ENCODE measurements around the gene ZNF782. TPM values are rescaled to one million over a fixed set of nuclear protein-coding genes. Genes with fewer than 3 reads are reported as not detected.

The ZNF782 gene
- total RNA-seq, 1 donor from 2014 or later, result 6.5 TPM

DNA sequence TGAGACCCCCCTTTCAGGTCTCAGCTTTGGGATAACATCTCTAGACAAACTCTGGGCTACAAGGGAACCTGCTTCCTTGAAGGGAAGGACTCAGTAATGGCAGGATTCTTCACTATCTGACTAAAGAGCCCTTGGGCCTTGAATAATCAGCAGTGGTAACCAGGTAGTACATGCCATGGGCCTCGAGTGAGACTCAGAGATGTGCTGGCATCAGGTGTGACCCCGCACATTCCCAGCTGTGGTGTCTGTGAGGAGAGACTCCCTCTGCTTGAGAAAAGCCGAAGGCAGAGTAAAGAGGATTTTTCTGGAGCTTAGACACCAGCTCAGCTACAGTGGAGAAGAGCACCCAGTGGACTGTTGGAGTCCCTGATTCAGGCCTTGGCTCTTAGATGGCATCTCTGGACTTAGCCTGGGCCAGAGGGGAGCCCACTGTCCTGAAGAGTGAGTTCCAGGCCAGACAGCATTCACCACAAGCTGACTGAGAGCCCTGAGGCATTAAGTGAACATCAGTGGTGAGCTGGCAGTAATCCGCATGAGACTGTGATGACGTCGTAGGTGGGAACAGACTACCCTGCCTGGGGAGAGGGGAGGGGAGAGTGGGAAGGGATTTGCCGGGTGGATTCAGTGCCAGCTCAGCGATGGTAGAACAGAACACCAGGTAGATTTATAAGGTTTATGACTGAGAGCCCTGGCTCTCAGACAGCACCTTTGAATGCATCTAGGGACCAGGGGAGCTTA is 5.3 kb upstream of the ZNF782 start:
- DNase-seq (ENCODE audit: low spot score), result no peak
- no peaks in the 10 kb centered on the region for H3K4me1 Mint-ChIP-seq (ENCODE audit: unreplicated experiment)
- TF ChIP-seq, protein P1, sequence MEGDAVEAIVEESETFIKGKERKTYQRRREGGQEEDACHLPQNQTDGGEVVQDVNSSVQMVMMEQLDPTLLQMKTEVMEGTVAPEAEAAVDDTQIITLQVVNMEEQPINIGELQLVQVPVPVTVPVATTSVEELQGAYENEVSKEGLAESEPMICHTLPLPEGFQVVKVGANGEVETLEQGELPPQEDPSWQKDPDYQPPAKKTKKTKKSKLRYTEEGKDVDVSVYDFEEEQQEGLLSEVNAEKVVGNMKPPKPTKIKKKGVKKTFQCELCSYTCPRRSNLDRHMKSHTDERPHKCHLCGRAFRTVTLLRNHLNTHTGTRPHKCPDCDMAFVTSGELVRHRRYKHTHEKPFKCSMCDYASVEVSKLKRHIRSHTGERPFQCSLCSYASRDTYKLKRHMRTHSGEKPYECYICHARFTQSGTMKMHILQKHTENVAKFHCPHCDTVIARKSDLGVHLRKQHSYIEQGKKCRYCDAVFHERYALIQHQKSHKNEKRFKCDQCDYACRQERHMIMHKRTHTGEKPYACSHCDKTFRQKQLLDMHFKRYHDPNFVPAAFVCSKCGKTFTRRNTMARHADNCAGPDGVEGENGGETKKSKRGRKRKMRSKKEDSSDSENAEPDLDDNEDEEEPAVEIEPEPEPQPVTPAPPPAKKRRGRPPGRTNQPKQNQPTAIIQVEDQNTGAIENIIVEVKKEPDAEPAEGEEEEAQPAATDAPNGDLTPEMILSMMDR (IDR thresholded peaks at IDR 0.05; ENCODE audit: unreplicated experiment), result no peak
- peaks cover 2% of the 10 kb centered on the region for H3K27me3 Mint-ChIP-seq (ENCODE audit: unreplicated experiment)
- H3K4me3 Mint-ChIP-seq (ENCODE audit: unreplicated experiment), result no peak overlapping the region
- H3K36me3 Mint-ChIP-seq (ENCODE audit: low read depth, unreplicated experiment), result no peaks in the 10 kb centered on the region
- no peak overlapping the region for H3K27ac Mint-ChIP-seq (ENCODE audit: unreplicated experiment)
- H3K9me3 Mint-ChIP-seq (ENCODE audit: unreplicated experiment), result no peaks in the 10 kb centered on the region

DNA sequence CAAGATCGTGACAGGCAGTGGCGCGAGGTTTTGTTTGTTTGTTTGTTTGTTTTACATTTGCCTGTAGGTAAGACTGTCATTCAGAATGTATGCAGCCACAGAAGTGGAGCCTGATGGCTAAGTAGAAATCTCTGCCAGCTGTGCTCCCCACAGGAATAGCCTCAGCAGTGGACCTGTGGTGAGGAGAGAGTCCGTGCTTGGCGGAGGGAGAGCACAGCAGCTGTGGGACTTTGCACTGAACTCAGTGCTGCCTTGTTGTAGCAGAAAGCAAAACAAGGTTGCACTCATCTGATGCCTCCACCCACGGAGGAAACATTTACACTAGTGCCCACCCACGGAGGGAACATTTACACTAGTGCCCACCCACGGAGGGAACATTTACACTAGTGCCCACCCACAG is 4.4 kb upstream of the ZNF782 start:
- no peak for DNase-seq (ENCODE audit: low spot score)
- Mint-ChIP-seq H3K36me3 (ENCODE audit: low read depth, unreplicated experiment) (no peaks in the 10 kb centered on the region), H3K27me3 (ENCODE audit: unreplicated experiment) (peaks cover 2% of the 10 kb centered on the region), H3K27ac (ENCODE audit: unreplicated experiment) (no peak overlapping the region), H3K9me3 (ENCODE audit: unreplicated experiment) (no peaks in the 10 kb centered on the region), H3K4me1 (ENCODE audit: unreplicated experiment) (peaks cover 2% of the 10 kb centered on the region), H3K4me3 (ENCODE audit: unreplicated experiment) (no peak overlapping the region)
- TF ChIP-seq, protein P1 (IDR thresholded peaks at IDR 0.05; ENCODE audit: unreplicated experiment), result no peak

DNA sequence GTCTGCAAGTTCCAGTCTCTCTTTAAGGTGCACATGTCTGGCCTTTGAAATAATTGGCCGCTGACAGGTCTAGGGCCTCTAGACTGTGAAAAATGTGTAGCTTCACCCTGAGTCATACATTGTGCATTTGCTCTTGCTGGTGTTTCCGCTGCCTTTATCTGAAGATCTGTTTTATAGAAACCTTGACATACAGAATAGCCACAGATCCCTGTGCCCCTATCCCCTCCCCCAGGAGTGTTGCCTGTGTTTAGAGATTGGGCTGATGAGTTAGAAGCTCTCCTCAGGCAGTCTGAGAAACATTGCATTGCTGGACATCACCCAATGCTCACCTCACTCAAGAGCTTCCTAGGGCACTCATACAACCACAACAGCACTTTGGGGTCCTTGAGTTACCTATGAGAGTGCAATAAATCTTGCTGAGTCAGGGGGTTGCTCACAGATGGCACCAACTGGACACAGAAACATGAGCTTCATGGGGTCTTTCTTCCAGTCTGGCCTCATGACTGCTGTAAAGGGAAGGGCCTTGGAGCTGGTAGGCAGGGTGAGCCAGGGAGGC is 3.8 kb upstream of the ZNF782 start:
- peaks cover 2% of the 10 kb centered on the region for H3K27me3 Mint-ChIP-seq (ENCODE audit: unreplicated experiment)
- no peak overlapping the region for H3K27ac Mint-ChIP-seq (ENCODE audit: unreplicated experiment)
- H3K4me1 Mint-ChIP-seq (ENCODE audit: unreplicated experiment), result peaks cover 6% of the 10 kb centered on the region
- no peaks in the 10 kb centered on the region for H3K36me3 Mint-ChIP-seq (ENCODE audit: low read depth, unreplicated experiment)
- DNase-seq (ENCODE audit: low spot score), result no peak
- TF ChIP-seq, protein P1 (IDR thresholded peaks at IDR 0.05; ENCODE audit: unreplicated experiment), result no peak
- H3K4me3 Mint-ChIP-seq (ENCODE audit: unreplicated experiment), result no peak overlapping the region
- H3K9me3 Mint-ChIP-seq (ENCODE audit: unreplicated experiment), result no peaks in the 10 kb centered on the region

DNA sequence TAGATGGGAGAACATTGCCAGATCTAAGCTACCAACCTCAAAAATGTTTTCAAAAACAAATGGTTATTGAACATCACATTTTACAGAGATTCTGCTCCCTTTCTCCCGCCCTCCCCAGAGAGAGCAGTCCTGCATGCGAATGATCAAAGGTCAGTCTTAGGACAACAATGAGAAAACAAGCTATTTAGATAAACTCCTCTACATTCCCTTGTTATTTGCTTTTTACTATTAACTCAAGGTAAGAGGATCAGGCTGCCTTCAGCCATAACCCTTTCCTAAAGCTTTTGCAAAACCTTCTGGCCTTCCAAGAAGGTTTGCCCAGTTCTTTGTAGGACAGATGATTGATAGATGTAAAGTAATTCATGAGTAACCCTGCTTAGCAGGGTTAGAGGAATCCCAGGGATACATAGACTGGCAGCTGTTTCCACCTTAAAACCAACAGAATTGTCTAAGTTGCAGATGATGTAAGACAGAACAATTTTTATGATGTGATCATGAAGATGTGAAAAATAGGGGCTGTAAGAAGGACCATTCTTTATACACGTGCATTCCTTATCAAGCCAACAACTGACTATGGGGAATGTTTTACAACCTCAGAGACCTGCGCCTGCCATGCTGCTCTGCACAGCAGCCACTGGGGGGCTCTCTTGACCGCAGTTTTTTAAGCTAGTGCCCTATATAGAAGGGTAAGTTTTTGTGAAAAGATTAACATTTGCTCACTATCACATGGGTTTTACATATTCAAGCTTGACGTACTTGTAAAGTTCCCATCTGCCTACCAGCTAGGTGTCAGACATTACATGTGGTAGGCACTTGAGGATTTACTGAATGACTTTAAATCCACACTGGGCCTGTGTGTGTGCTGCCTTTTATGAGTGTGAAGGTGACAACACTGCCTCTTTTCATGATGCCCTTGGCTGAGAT is 2.3 kb upstream of the ZNF782 start:
- no peak overlapping the region for H3K4me3 Mint-ChIP-seq (ENCODE audit: unreplicated experiment)
- TF ChIP-seq, protein P1 (IDR thresholded peaks at IDR 0.05; ENCODE audit: unreplicated experiment), result peak; percentile 73
- H3K27ac Mint-ChIP-seq (ENCODE audit: unreplicated experiment), result no peak overlapping the region
- no peaks in the 10 kb centered on the region for H3K9me3 Mint-ChIP-seq (ENCODE audit: unreplicated experiment)
- peaks cover 4% of the 10 kb centered on the region for H3K36me3 Mint-ChIP-seq (ENCODE audit: low read depth, unreplicated experiment)
- peaks cover 17% of the 10 kb centered on the region for H3K4me1 Mint-ChIP-seq (ENCODE audit: unreplicated experiment)
- H3K27me3 Mint-ChIP-seq (ENCODE audit: unreplicated experiment), result peaks cover 3% of the 10 kb centered on the region
- DNase-seq (ENCODE audit: low spot score), result peak; percentile 74
